Keratinocyte (primary cell): ENCODE measurements around the gene LPAR1. TPM values are rescaled to one million over a fixed set of nuclear protein-coding genes. Genes with fewer than 3 reads are reported as not detected.

ENCODE experiments used
- DNase-seq: peaks from one replicate; pipeline ENCODE4 v3.0.0-alpha.2; 2011; ENCODE audit warnings: low read depth, missing footprints, low spot score
- FAIRE-seq: peaks from 2 replicates; lab custom pipeline; 2011; peaks lifted over from hg19 to GRCh38; lab: Jason Lieb, UNC
- H2AFZ ChIP-seq: 2 replicates; pipeline ENCODE4 v1.6.0; 2012; ENCODE audit warnings: low read length, control low read depth, inconsistent platforms; ENCODE audit not compliant: control insufficient read depth
- H3K27ac ChIP-seq: 2 replicates; pipeline ENCODE4 v1.5.1; 2011; ENCODE audit warnings: low read length; ENCODE audit not compliant: control insufficient read depth, insufficient read depth
- H3K27me3 ChIP-seq: 3 replicates; pipeline ENCODE4 v1.6.0; 2011; ENCODE audit warnings: low read length; ENCODE audit not compliant: control insufficient read depth, insufficient read depth; ENCODE audit errors: extremely low read depth
- H3K36me3 ChIP-seq, 2 experiments: 2 replicates in 1 of 2; 3 replicates in 1 of 2; pipeline ENCODE4 v1.5.1; 2011; ENCODE audit warnings: low read length in 2 of 2, mild to moderate bottlenecking in 1 of 2; ENCODE audit not compliant: control insufficient read depth in 2 of 2, insufficient read depth in 2 of 2; ENCODE audit errors: extremely low read depth in 1 of 2
- H3K4me1 ChIP-seq: 3 replicates; pipeline ENCODE4 v1.5.1; 2011; ENCODE audit warnings: low read length; ENCODE audit not compliant: control insufficient read depth, insufficient read depth; ENCODE audit errors: extremely low read depth
- H3K4me2 ChIP-seq: 3 replicates; pipeline ENCODE4 v1.6.0; 2011; ENCODE audit warnings: low read depth, low read length; ENCODE audit not compliant: control insufficient read depth, insufficient read depth; ENCODE audit errors: extremely low read depth
- H3K4me3 ChIP-seq, 3 experiments: fragments of 200-600 bp in 1 of 3; sonication (generic) in 1 of 3; 2 replicates in 2 of 3; 3 replicates in 1 of 3; pipeline ENCODE4 v1.5.1; 2011 to 2016; ENCODE audit warnings: low read length in 3 of 3, mild to moderate bottlenecking in 3 of 3, control low read depth in 2 of 3, inconsistent platforms in 1 of 3, low read depth in 1 of 3, mixed read lengths in 1 of 3, mixed run types in 1 of 3, moderate library complexity in 1 of 3; ENCODE audit not compliant: control insufficient read depth in 2 of 3, insufficient read depth in 2 of 3; ENCODE audit errors: extremely low read depth in 1 of 3
- H3K79me2 ChIP-seq: 2 replicates; pipeline ENCODE4 v1.6.0; 2012; ENCODE audit warnings: low read length; ENCODE audit not compliant: control insufficient read depth, insufficient read depth
- H3K9ac ChIP-seq: 3 replicates; pipeline ENCODE4 v1.6.0; 2011; ENCODE audit warnings: low read length; ENCODE audit not compliant: control insufficient read depth, insufficient read depth; ENCODE audit errors: extremely low read depth
- H3K9me1 ChIP-seq: 3 replicates; pipeline ENCODE4 v1.6.0; 2011; ENCODE audit warnings: low read length; ENCODE audit not compliant: control insufficient read depth, insufficient read depth; ENCODE audit errors: extremely low read depth
- H3K9me3 ChIP-seq: 2 replicates; pipeline ENCODE4 v1.5.1; 2012; ENCODE audit warnings: low read depth, low read length; ENCODE audit not compliant: control insufficient read depth
- H4K20me1 ChIP-seq: 3 replicates; pipeline ENCODE4 v1.6.0; 2011; ENCODE audit warnings: low read length; ENCODE audit not compliant: control insufficient read depth, insufficient read depth; ENCODE audit errors: extremely low read depth
- CTCF ChIP-seq, 3 experiments: IDR thresholded peaks in 1 of 3; conservative IDR thresholded peaks in 1 of 3; optimal IDR thresholded peaks in 1 of 3; 2 replicates in 2 of 3; 3 replicates in 1 of 3; pipeline versions ENCODE3 to v1.5.1; 2011; ENCODE audit warnings: low read length in 3 of 3, mild to moderate bottlenecking in 3 of 3, moderate library complexity in 2 of 3, control low read depth in 1 of 3, inconsistent platforms in 1 of 3; ENCODE audit not compliant: insufficient read depth in 2 of 3; ENCODE audit errors: extremely low read depth in 1 of 3
- EZH2 ChIP-seq: IDR thresholded peaks from one replicate; pipeline ENCODE4 v1.6.1; 2012; ENCODE audit warnings: inconsistent platforms, mild to moderate bottlenecking, low read length, moderate library complexity
- dilution Hi-C: fragments of 300-500 bp; cut with MboI; formaldehyde crosslinking; loops from one replicate; pipeline ENCODE4 v1.7.0; 2020; ENCODE audit warnings: low sequenced_read_pairs; ENCODE audit not compliant: extremely low pct_ligation_motif_present
- polyA plus RNA-seq, 5 experiments: library from polyadenylated mRNA; depleted of rRNA in 3 of 5; stranded (reverse) in 3 of 5; stranded (forward) in 1 of 5; unstranded in 1 of 5; fragments of >200 nt; gene quantifications; 1 replicate in 1 of 5; 2 replicates in 3 of 5; 3 replicates in 1 of 5; pipeline versions ENCODE4 v1.2.1 to v1.2.3, GENCODE V29; 2011 to 2012; ENCODE audit warnings: missing spikeins in 2 of 5, low read depth in 1 of 5, low replicate concordance in 1 of 5

The LPAR1 gene
- polyA plus RNA-seq, 1 donor (not counting 4 experiments of a cell fraction or from before 2014, with no cell fraction given): 43.2 TPM

GRCh38 chr9:111076519-111076918 lies 38.2 kb upstream of the LPAR1 start:
- H3K4me3 ChIP-seq: no peak overlapping the region
- H3K4me1 ChIP-seq: no peaks in the 10 kb centered on the region
- H3K9me3 ChIP-seq: no peaks in the 10 kb centered on the region
- no peak for FAIRE-seq
- no peaks in the 10 kb centered on the region for H3K36me3 ChIP-seq
- no peaks in the 10 kb centered on the region for H3K79me2 ChIP-seq
- H3K9me1 ChIP-seq: no peaks in the 10 kb centered on the region
- H3K27ac ChIP-seq: no peak overlapping the region
- no peaks in the 10 kb centered on the region for H3K27me3 ChIP-seq
- H3K9ac ChIP-seq: no peak overlapping the region
- no peak overlapping the region for H2AFZ ChIP-seq
- H4K20me1 ChIP-seq: no peaks in the 10 kb centered on the region
- TF ChIP-seq CTCF (optimal IDR thresholded peaks at IDR 0.05 in 1 of 3, IDR thresholded peaks at IDR 0.05 in 1 of 3, conservative IDR thresholded peaks at IDR 0.05 in 1 of 3; ENCODE audit: extremely low read depth in 1 of 3, insufficient read depth in 2 of 3, low read length in 3 of 3): no peak
- no peak for TF ChIP-seq EZH2
- DNase-seq: no peak
- no peak overlapping the region for H3K4me2 ChIP-seq
- dilution Hi-C loops: no loop called here

- Histone ChIP-seq H3K79me2 (no peaks in the 10 kb centered on the region), H3K9ac (no peak overlapping the region), H3K4me1 (no peaks in the 10 kb centered on the region), H3K9me3 (no peaks in the 10 kb centered on the region), H2AFZ (no peak overlapping the region), H3K27me3 (no peaks in the 10 kb centered on the region), H3K4me2 (no peak overlapping the region), H3K27ac (no peak overlapping the region), H3K36me3 (no peaks in the 10 kb centered on the region), H3K9me1 (no peaks in the 10 kb centered on the region), H4K20me1 (no peaks in the 10 kb centered on the region), H3K4me3 (no peak overlapping the region)
- DNase-seq: no peak
- no peak for TF ChIP-seq CTCF (optimal IDR thresholded peaks at IDR 0.05 in 1 of 3, IDR thresholded peaks at IDR 0.05 in 1 of 3, conservative IDR thresholded peaks at IDR 0.05 in 1 of 3; ENCODE audit: extremely low read depth in 1 of 3, insufficient read depth in 2 of 3, low read length in 3 of 3)
- no peak for FAIRE-seq
- dilution Hi-C loops: no loop called here
Observed at GRCh38 chr9:111076042-111076441, 37.8 kb upstream of the LPAR1 start.
